ENCODE data around the gene DNAJB13.

The DNAJB13 gene

DNA sequence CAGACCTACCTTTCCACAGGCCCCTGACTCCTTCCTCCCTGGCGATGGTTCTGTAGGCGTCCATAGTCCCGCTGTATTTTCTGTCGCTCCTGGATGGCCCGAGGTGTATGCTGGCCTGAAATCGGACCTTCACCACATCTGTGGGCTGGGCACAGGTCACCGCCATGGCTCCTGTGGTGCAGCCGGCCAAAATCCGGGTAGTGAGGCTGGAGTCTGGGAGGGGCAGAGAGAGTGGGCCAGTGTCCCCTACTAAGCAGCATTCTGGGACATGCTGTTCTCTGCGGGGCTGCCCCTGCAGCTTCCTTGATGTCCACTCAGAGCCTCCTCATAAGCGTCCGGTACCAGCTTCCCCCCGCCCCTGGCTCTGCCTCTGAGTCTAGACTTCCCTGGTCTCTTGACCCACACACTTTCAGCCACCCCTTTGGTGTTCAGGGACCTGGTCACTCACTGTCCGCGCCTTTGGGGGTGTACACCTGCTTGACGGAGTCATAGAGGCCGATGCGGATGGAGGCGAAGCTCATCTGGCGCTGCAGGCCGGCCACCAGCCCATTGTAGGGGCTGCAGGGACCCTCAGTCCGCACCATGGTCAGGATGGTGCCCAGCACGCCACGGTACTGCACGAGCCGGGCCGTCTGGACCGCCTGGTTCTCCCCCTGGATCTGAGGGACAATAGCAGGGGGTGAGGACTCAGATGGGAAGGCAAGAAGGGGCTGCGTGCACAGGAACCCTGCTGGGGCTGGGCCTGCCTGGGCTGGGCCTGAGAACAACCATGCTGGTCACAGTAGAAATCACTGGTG, 55.1 kb downstream of the DNAJB13 start:
- H3K4me1 ChIP-seq (ENCODE audit: insufficient read depth, low read length, severe bottlenecking), result peaks cover 10% of the 10 kb centered on the region
- no peak overlapping the region for H3K4me2 ChIP-seq (ENCODE audit: low read length)

DNA sequence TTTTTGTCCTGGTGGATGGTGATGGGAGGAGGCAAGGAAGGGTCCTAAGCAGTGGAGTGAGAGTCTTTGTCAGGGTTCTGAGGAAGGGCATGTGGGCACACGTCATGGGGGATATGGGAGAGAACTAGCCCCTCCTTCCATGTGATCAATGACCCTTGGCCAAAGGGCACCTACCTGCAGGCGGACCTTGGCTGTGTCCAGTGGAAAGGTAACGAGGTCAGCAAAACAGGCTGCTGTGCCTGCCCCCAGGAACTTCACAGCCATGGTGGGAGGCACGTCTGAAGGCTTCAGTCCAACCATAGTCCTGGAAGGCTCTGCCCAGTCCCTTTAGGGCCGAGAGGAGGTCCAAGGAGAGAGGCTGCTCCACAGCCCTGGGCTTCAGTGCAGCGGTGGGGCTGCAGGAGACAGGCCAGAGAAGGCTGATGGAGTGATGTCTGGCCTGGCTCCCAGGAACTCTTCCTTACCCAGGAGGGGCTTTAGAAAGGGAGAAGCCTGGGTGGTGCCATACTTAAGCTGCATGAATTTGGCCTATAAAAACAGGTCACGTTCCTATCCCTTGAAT, 56.0 kb downstream of the DNAJB13 start:
- Histone ChIP-seq H3K79me2 (ENCODE audit: insufficient read depth, low read length) (no peaks in the 10 kb centered on the region), H2AFZ (ENCODE audit: low read length) (no peak overlapping the region), H3K27ac (ENCODE audit: low read depth, low read length, poor library complexity, severe bottlenecking) (no peak overlapping the region), H3K27me3 (ENCODE audit: insufficient read depth, low read length) (no peaks in the 10 kb centered on the region), H3K4me3 (ENCODE audit: low read depth, low read length, poor library complexity, severe bottlenecking) (no peak overlapping the region), H3K9me2 (ENCODE audit: low read depth, low read length) (no peaks in the 10 kb centered on the region), H3K9ac (ENCODE audit: low read length) (no peak overlapping the region), H3F3A (ENCODE audit: insufficient read depth, low read length) (no peaks in the 10 kb centered on the region), H3K4me1 (ENCODE audit: insufficient read depth, low read length, severe bottlenecking) (peaks cover 10% of the 10 kb centered on the region), H3K9me3 (ENCODE audit: low read length) (no peaks in the 10 kb centered on the region), H3K36me3 (ENCODE audit: insufficient read depth, low read length) (no peaks in the 10 kb centered on the region), H4K20me1 (ENCODE audit: insufficient read depth, low read length) (no peaks in the 10 kb centered on the region), H3K4me2 (ENCODE audit: low read length) (no peak overlapping the region)
- no peak for TF ChIP-seq EZH2 (IDR thresholded peaks at IDR 0.05; ENCODE audit: borderline replicate concordance, low read length)
- TF ChIP-seq, protein P1, sequence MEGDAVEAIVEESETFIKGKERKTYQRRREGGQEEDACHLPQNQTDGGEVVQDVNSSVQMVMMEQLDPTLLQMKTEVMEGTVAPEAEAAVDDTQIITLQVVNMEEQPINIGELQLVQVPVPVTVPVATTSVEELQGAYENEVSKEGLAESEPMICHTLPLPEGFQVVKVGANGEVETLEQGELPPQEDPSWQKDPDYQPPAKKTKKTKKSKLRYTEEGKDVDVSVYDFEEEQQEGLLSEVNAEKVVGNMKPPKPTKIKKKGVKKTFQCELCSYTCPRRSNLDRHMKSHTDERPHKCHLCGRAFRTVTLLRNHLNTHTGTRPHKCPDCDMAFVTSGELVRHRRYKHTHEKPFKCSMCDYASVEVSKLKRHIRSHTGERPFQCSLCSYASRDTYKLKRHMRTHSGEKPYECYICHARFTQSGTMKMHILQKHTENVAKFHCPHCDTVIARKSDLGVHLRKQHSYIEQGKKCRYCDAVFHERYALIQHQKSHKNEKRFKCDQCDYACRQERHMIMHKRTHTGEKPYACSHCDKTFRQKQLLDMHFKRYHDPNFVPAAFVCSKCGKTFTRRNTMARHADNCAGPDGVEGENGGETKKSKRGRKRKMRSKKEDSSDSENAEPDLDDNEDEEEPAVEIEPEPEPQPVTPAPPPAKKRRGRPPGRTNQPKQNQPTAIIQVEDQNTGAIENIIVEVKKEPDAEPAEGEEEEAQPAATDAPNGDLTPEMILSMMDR (IDR thresholded peaks at IDR 0.05; ENCODE audit: low read length), result no peak

More for the DNA sequence above, 55.1 kb downstream of the DNAJB13 start:
- H4K20me1 ChIP-seq (ENCODE audit: insufficient read depth, low read length), result no peaks in the 10 kb centered on the region
- H3K9me2 ChIP-seq (ENCODE audit: low read depth, low read length), result no peaks in the 10 kb centered on the region
- H3K4me3 ChIP-seq (ENCODE audit: low read depth, low read length, poor library complexity, severe bottlenecking), result no peak overlapping the region
- no peaks in the 10 kb centered on the region for H3K36me3 ChIP-seq (ENCODE audit: insufficient read depth, low read length)
- no peaks in the 10 kb centered on the region for H3K9me3 ChIP-seq (ENCODE audit: low read length)
- TF ChIP-seq EZH2 (IDR thresholded peaks at IDR 0.05; ENCODE audit: borderline replicate concordance, low read length), result no peak
- TF ChIP-seq, protein P1 (IDR thresholded peaks at IDR 0.05; ENCODE audit: low read length), result no peak
- no peak overlapping the region for H2AFZ ChIP-seq (ENCODE audit: low read length)
- no peaks in the 10 kb centered on the region for H3K27me3 ChIP-seq (ENCODE audit: insufficient read depth, low read length)
- H3K27ac ChIP-seq (ENCODE audit: low read depth, low read length, poor library complexity, severe bottlenecking), result peak overlapping the region; percentile 8
- no peaks in the 10 kb centered on the region for H3K79me2 ChIP-seq (ENCODE audit: insufficient read depth, low read length)
- no peak overlapping the region for H3K9ac ChIP-seq (ENCODE audit: low read length)
- no peaks in the 10 kb centered on the region for H3F3A ChIP-seq (ENCODE audit: insufficient read depth, low read length)

DNA sequence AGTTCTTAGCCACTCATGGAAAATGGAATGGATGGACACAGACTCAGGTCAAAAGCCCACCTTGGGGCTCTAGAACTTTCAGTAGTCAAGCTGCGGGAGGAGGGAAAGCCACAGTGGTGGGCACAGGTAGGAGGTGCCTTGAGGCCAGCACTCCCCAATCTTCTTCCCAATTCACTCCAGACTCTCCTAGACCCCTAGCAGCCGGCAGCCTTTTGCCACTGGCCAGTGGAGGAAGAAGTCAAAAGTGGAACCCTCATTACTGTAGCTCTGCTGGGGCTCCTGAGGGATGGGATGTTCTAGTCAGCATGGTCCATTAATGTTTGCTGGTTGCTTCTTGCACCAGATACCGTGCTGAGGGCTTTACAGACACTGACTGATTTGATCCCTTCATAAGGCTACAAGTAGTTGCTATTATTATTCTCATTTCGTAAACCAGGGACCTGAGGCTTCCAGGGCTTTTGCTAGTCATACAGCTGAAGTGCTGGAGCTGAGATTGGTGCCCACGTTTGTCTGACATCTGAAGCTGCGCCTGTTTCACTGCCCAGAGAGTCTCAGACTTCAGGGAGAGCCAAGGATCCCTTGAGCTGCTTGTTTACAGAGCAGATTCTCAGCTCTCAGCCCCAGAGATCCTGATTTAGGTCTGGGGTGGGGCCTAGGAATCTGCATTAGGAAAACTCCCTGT, 57.0 kb downstream of the DNAJB13 start:
- no peak overlapping the region for H3K4me2 ChIP-seq (ENCODE audit: low read length)
- no peak overlapping the region for H3K9ac ChIP-seq (ENCODE audit: low read length)
- no peaks in the 10 kb centered on the region for H3K36me3 ChIP-seq (ENCODE audit: insufficient read depth, low read length)
- no peak overlapping the region for H3K27ac ChIP-seq (ENCODE audit: low read depth, low read length, poor library complexity, severe bottlenecking)
- H2AFZ ChIP-seq (ENCODE audit: low read length), result no peak overlapping the region
- no peaks in the 10 kb centered on the region for H3F3A ChIP-seq (ENCODE audit: insufficient read depth, low read length)
- H3K27me3 ChIP-seq (ENCODE audit: insufficient read depth, low read length), result no peaks in the 10 kb centered on the region
- no peaks in the 10 kb centered on the region for H3K9me3 ChIP-seq (ENCODE audit: low read length)
- H3K79me2 ChIP-seq (ENCODE audit: insufficient read depth, low read length), result no peaks in the 10 kb centered on the region
- no peaks in the 10 kb centered on the region for H3K9me2 ChIP-seq (ENCODE audit: low read depth, low read length)
- TF ChIP-seq, protein P1 (IDR thresholded peaks at IDR 0.05; ENCODE audit: low read length), result no peak
- no peak for TF ChIP-seq EZH2 (IDR thresholded peaks at IDR 0.05; ENCODE audit: borderline replicate concordance, low read length)
- H3K4me3 ChIP-seq (ENCODE audit: low read depth, low read length, poor library complexity, severe bottlenecking), result no peak overlapping the region
- peaks cover 10% of the 10 kb centered on the region for H3K4me1 ChIP-seq (ENCODE audit: insufficient read depth, low read length, severe bottlenecking)
- no peaks in the 10 kb centered on the region for H4K20me1 ChIP-seq (ENCODE audit: insufficient read depth, low read length)
